CD4-positive, alpha-beta T cell (primary cell): ENCODE results near the gene CASR. TPM values are rescaled to one million over a fixed set of nuclear protein-coding genes. Genes with fewer than 3 reads are reported as not detected.
"Not testable (repeated sequence)": the region's sequence is repeated elsewhere in the genome, so short reads cannot be mapped to it uniquely, and the experiment has no call there.

Experiments
- ATAC-seq: fragments of 200-7000 bp; cut with Tn5 transposase; one replicate; pipeline ENCODE4 v1.10.0; 2022; ENCODE audit warnings: mild to moderate bottlenecking; ENCODE audit not compliant: poor library complexity
- CTCF ChIA-PET: fragments of 350-600 bp; sonication (Branson Sonifier 250); formaldehyde crosslinking; loops from one replicate; lab custom pipeline; 2021; ENCODE audit warnings: antibody characterized with exemption, inconsistent platforms; lab: Charles Lee
- POLR2A ChIA-PET: fragments of 350-600 bp; sonication (Branson Sonifier 250); formaldehyde crosslinking; loops from one replicate; lab custom pipeline; 2021; ENCODE audit warnings: antibody characterized with exemption, inconsistent platforms; lab: Charles Lee
- DNase-seq, 14 experiments: peaks; one replicate each; pipeline ENCODE4 v3.0.0-alpha.2; 2013 to 2020; ENCODE audit warnings: mixed read lengths in 2 of 14
- H3K27ac ChIP-seq, 2 donors: one replicate each; pipeline versions ENCODE4 v1.5.1 to v1.7.0; 2013; ENCODE audit warnings: low read length in 2 of 2, low read depth in 1 of 2, mild to moderate bottlenecking in 1 of 2
- H3K27me3 ChIP-seq, 2 experiments: 1 replicate in 1 of 2; 2 replicates in 1 of 2; pipeline versions ENCODE4 v1.6.1 to v1.7.0; 2013; ENCODE audit warnings: low read length in 2 of 2, control low read depth in 1 of 2, mild to moderate bottlenecking in 1 of 2, moderate library complexity in 1 of 2; ENCODE audit not compliant: insufficient read depth in 2 of 2, control insufficient read depth in 1 of 2
- H3K36me3 ChIP-seq: one replicate; pipeline ENCODE4 v1.6.1; 2013; ENCODE audit warnings: low read length, control low read depth; ENCODE audit not compliant: insufficient read depth
- H3K4me1 ChIP-seq: one replicate; pipeline ENCODE4 v1.6.1; 2013; ENCODE audit warnings: low read length, control low read depth; ENCODE audit not compliant: insufficient read depth
- H3K4me3 ChIP-seq: one replicate; pipeline ENCODE4 v1.5.1; 2013; ENCODE audit warnings: mild to moderate bottlenecking, low read length, moderate library complexity
- H3K9me3 ChIP-seq, 2 experiments: 1 replicate in 1 of 2; 2 replicates in 1 of 2; pipeline versions ENCODE4 v1.6.1 to v1.7.0; 2013; ENCODE audit warnings: low read length in 2 of 2, mild to moderate bottlenecking in 2 of 2, control low read depth in 1 of 2, moderate library complexity in 1 of 2; ENCODE audit not compliant: control insufficient read depth in 1 of 2, insufficient read depth in 1 of 2
- H3K27ac Mint-ChIP-seq: one replicate; pipeline ENCODE4 v1.8.0; 2020; ENCODE audit warnings: mixed read lengths
- H3K27me3 Mint-ChIP-seq: one replicate; pipeline ENCODE4 v1.8.0; 2021; ENCODE audit warnings: mixed read lengths
- H3K36me3 Mint-ChIP-seq: one replicate; pipeline ENCODE4 v1.8.0; 2021; ENCODE audit warnings: low read depth, mixed read lengths
- H3K4me1 Mint-ChIP-seq: one replicate; pipeline ENCODE4 v1.8.0; 2021; ENCODE audit warnings: low read depth, mixed read lengths
- H3K4me3 Mint-ChIP-seq: one replicate; pipeline ENCODE4 v1.8.0; 2020; ENCODE audit warnings: mild to moderate bottlenecking, mixed read lengths
- H3K9me3 Mint-ChIP-seq: one replicate; pipeline ENCODE4 v1.8.0; 2020; ENCODE audit warnings: mixed read lengths
- intact Hi-C, 2 experiments: fragments of 100-400 bp; cut with DNase I in 1 of 2; cut with micrococcal nuclease in 1 of 2; formaldehyde crosslinking; loops; one replicate each; pipeline versions ENCODE4 v1.15.1 to v1.9.0; 2023 to 2025; cut with DNase I, micrococcal nuclease
- total RNA-seq, 174 experiments: library from RNA in 2 of 174; stranded (reverse) in 2 of 174; gene quantifications; one replicate each; pipeline ENCODE4 v1.2.3 and lab custom pipeline; 2021 to 2026
- TF ChIP-seq, protein P1 (sequence below): fragments of 200-600 bp; IDR thresholded peaks from one replicate; pipeline ENCODE4 v1.8.0; 2022; ENCODE audit warnings: antibody characterized with exemption, mild to moderate bottlenecking

Gene CASR
- total RNA-seq, 2 experiments from 2014 or later = 0.03 TPM

DNA sequence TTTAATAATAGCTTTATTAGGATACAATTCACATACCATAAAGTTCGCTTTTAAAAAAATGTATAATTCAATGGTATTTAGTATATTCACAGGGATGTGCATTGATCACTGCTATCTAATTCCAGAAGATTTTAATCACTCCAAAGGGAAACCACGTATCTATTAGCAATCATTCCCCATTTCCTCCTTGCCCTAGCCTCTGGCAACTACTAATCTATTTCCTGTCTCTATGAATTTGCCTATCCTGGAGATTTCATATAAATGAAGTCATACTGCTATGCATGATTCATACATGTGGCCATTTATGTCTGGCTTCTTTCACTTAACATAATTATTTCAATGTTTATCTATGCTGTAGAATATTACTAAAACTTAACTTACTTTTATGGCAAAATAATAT is 32.0 kb upstream of the CASR start:
- CTCF ChIA-PET = no interaction called here
- Histone ChIP-seq H3K4me3 (no peak overlapping the region), H3K4me1 (no peaks in the 10 kb centered on the region), H3K36me3 (no peaks in the 10 kb centered on the region), H3K9me3 (peaks cover 17 to 20% of the 10 kb centered on the region in 2 experiments), H3K27ac (no peak overlapping the region), H3K27me3 (no peaks in the 10 kb centered on the region)
- POLR2A ChIA-PET = no interaction called here
- DNase-seq (no peak), ATAC-seq (no peak)
- intact Hi-C loops = no loop called here
- peaks cover 15% of the 10 kb centered on the region for H3K9me3 Mint-ChIP-seq
- H3K27me3 Mint-ChIP-seq = no peaks in the 10 kb centered on the region
- no peaks in the 10 kb centered on the region for H3K4me1 Mint-ChIP-seq
- H3K4me3 Mint-ChIP-seq = no peak overlapping the region
- H3K27ac Mint-ChIP-seq = no peak overlapping the region
- TF ChIP-seq, protein P1, sequence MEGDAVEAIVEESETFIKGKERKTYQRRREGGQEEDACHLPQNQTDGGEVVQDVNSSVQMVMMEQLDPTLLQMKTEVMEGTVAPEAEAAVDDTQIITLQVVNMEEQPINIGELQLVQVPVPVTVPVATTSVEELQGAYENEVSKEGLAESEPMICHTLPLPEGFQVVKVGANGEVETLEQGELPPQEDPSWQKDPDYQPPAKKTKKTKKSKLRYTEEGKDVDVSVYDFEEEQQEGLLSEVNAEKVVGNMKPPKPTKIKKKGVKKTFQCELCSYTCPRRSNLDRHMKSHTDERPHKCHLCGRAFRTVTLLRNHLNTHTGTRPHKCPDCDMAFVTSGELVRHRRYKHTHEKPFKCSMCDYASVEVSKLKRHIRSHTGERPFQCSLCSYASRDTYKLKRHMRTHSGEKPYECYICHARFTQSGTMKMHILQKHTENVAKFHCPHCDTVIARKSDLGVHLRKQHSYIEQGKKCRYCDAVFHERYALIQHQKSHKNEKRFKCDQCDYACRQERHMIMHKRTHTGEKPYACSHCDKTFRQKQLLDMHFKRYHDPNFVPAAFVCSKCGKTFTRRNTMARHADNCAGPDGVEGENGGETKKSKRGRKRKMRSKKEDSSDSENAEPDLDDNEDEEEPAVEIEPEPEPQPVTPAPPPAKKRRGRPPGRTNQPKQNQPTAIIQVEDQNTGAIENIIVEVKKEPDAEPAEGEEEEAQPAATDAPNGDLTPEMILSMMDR = no peak
- H3K36me3 Mint-ChIP-seq = peaks cover 5% of the 10 kb centered on the region

DNA sequence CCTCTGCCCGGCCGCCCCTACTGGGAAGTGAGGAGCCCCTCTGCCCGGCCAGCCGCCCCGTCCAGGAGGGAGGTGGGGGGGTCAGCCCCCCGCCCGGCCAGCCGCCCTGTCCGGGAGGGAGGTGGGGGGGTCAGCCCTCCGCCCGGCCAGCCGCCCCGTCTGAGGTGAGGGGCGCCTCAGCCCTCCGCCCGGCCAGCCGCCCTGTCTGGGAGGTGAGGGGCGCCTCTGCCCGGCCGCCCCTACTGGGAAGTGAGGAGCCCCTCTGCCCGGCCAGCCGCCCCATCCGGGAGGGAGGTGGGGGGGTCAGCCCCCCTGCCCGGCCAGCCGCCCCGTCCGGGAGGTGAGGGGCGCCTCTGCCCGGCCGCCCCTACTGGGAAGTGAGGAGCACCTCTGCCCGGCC is 18.5 kb upstream of the CASR start:
- H3K27ac Mint-ChIP-seq, H3K4me3 Mint-ChIP-seq, CTCF ChIA-PET: not testable (repeated sequence)

DNA sequence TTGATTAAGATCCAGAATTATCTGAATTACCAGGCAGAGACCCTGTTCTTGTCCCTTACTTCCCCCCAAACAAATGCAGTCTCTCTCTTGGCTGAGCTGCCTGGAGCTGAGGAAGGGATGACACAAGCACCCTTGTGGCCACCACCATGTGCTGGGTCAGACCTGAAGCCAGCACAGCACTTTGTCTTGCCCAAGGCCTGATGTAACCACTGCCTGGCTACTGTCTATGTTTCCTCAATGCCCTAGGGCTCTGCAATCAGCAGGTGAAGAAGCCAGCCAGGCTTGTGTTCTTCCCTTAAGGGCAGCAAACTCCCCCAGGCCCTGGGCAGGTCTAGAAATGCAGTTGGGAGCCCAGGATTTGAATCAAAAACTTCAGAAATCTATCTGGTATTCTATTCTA is 15.8 kb upstream of the CASR start:
- CTCF ChIA-PET = no interaction called here
- ATAC-seq (no peak), DNase-seq (no peak)
- Histone ChIP-seq H3K27ac (no peak overlapping the region), H3K4me3 (no peak overlapping the region), H3K9me3 (peaks cover 0 to 11% of the 10 kb centered on the region in 2 experiments), H3K4me1 (no peaks in the 10 kb centered on the region), H3K27me3 (no peaks in the 10 kb centered on the region), H3K36me3 (no peaks in the 10 kb centered on the region)
- H3K4me3 Mint-ChIP-seq = no peak overlapping the region
- no peaks in the 10 kb centered on the region for H3K9me3 Mint-ChIP-seq
- no peaks in the 10 kb centered on the region for H3K36me3 Mint-ChIP-seq
- no peaks in the 10 kb centered on the region for H3K4me1 Mint-ChIP-seq
- intact Hi-C loops = no loop called here
- POLR2A ChIA-PET = no interaction called here
- TF ChIP-seq, protein P1 = no peak
- no peak overlapping the region for H3K27ac Mint-ChIP-seq
- H3K27me3 Mint-ChIP-seq = peaks cover 14% of the 10 kb centered on the region

More for the DNA sequence above, 18.5 kb upstream of the CASR start:
- H3K27me3 Mint-ChIP-seq, intact Hi-C loops, ATAC-seq, H3K36me3 Mint-ChIP-seq, H3K27ac ChIP-seq, H3K4me1 ChIP-seq, H3K27me3 ChIP-seq, H3K4me1 Mint-ChIP-seq, H3K36me3 ChIP-seq, POLR2A ChIA-PET, H3K4me3 ChIP-seq, DNase-seq: not testable (repeated sequence)
- peaks cover 11% of the 10 kb centered on the region for H3K9me3 Mint-ChIP-seq
- H3K9me3 ChIP-seq = peaks cover 0 to 11% of the 10 kb centered on the region in 2 experiments

DNA sequence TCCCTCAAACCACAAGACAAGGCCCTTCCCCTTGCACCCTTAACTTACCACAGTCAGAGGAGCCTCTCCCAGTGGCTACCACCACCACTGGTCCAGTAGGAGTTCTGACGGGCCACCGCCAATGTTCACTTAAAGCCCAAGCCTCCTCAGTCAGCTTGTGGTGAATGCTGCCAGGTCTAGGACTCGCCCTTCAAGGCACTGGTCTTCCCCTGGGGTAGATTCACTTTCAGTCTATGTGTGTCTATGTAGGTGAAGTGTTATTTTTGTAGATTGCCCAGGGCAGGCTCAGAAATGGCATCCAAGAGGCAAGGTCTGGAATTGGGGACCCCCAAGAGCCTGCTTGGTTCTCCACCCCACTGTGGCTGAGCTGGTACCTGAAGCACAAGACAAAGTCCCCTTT is 15.4 kb upstream of the CASR start:
- TF ChIP-seq, protein P1 = no peak
- no peak overlapping the region for H3K4me3 Mint-ChIP-seq

More for the DNA sequence above, 15.4 kb upstream of the CASR start:
- Mint-ChIP-seq H3K27me3 (peaks cover 14% of the 10 kb centered on the region), H3K4me1 (no peaks in the 10 kb centered on the region), H3K27ac (no peak overlapping the region), H3K36me3 (no peaks in the 10 kb centered on the region), H3K9me3 (no peaks in the 10 kb centered on the region)
- Histone ChIP-seq H3K27me3 (no peaks in the 10 kb centered on the region), H3K36me3 (no peaks in the 10 kb centered on the region), H3K27ac (no peak overlapping the region), H3K9me3 (peaks cover 0 to 11% of the 10 kb centered on the region in 2 experiments), H3K4me3 (no peak overlapping the region), H3K4me1 (no peaks in the 10 kb centered on the region)
- intact Hi-C loops = no loop called here
- CTCF ChIA-PET = no interaction called here
- ATAC-seq (no peak), DNase-seq (no peak)
- POLR2A ChIA-PET = no interaction called here
